SK-N-SH treated with all-trans-retinoic acid at 6 μM for 48 hours (cell line): ENCODE measurements around the gene GOLGA5.

Experiments used
- CREB5 ChIP-seq: fragments of 250-450 bp; sonication (Bioruptor Pico); IDR thresholded peaks from 2 replicates; pipeline ENCODE4 v1.5.1; 2020; ENCODE audit warnings: low read depth, mild to moderate bottlenecking, moderate library complexity
- ESRRG ChIP-seq: fragments of 250-450 bp; sonication (Bioruptor Pico); IDR thresholded peaks from 2 replicates; pipeline ENCODE4 v1.6.1; 2021; ENCODE audit warnings: mild to moderate bottlenecking
- POU6F1 ChIP-seq: fragments of 250-450 bp; sonication (Bioruptor Pico); IDR thresholded peaks from 2 replicates; pipeline ENCODE4 v1.8.0; 2021; ENCODE audit warnings: low read depth, mild to moderate bottlenecking, moderate library complexity, borderline replicate concordance
- PPARA ChIP-seq: fragments of 250-450 bp; sonication (Bioruptor Pico); IDR thresholded peaks from 2 replicates; pipeline ENCODE4 v1.5.0; 2020; ENCODE audit warnings: mild to moderate bottlenecking, borderline replicate concordance
- SNAI2 ChIP-seq: fragments of 250-450 bp; sonication (Bioruptor Pico); IDR thresholded peaks from 2 replicates; pipeline ENCODE4 v1.5.0; 2020; ENCODE audit warnings: mild to moderate bottlenecking, moderate library complexity
- ZFP3 ChIP-seq: fragments of 250-450 bp; sonication (Bioruptor Pico); IDR thresholded peaks from 2 replicates; pipeline ENCODE4 v1.5.0; 2020; ENCODE audit warnings: mild to moderate bottlenecking, moderate library complexity
- TF ChIP-seq, protein P1 (sequence below): fragments of 250-450 bp; sonication (Bioruptor Pico); IDR thresholded peaks from 2 replicates; pipeline ENCODE4 v1.8.0; 2020; ENCODE audit warnings: mild to moderate bottlenecking, moderate library complexity, borderline replicate concordance
- TF ChIP-seq, protein P2 (sequence below): fragments of 250-450 bp; sonication (Bioruptor Pico); IDR thresholded peaks from 2 replicates; pipeline ENCODE4 v1.5.1; 2021; ENCODE audit warnings: mild to moderate bottlenecking, moderate library complexity

DNA sequence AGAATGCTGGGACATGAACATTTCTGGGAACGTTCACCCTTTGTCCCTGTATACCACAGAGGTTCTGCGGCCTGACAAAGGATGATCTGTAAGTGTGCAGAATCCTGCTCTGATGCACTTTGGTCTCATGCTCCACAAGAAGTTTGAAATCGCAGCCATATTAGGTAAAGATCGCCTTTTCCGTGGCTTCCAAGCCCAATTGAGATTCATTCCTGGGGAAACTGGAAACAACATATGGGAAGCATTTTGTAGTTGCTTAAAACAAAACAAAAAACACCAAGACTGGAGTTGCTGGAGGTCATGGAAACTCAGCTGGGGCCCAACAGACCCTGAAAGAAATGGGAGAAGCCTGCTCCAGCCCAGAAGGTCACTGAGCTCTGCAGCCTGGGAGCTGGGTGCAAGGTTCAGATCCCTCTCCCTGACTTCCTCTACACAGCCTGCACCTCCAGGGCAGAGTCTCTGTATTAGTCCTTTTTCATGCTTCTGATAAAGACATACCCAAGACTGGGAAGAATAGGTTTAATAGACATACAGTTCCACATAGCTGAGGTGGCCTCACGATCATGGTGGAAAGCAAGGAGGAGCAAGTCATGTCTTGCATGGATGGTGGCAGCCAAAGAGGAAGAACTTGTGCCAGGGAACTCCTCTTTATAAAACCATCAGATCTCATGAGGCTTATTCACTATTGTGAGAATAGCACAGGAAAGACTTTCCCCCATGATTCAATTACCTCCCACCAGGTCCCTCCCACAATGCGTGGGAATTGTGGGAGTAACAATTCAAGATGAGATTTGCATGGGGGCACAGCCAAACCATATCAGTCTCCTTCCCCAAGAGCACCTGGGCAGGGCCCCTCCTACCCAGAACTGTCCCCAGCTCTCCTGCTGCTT lies 68.0 kb downstream of the GOLGA5 start:
- TF ChIP-seq ZFP3 (CRISPR knock-in tag) = no peak
- TF ChIP-seq ESRRG (CRISPR knock-in tag) = no peak
- TF ChIP-seq, protein P1, sequence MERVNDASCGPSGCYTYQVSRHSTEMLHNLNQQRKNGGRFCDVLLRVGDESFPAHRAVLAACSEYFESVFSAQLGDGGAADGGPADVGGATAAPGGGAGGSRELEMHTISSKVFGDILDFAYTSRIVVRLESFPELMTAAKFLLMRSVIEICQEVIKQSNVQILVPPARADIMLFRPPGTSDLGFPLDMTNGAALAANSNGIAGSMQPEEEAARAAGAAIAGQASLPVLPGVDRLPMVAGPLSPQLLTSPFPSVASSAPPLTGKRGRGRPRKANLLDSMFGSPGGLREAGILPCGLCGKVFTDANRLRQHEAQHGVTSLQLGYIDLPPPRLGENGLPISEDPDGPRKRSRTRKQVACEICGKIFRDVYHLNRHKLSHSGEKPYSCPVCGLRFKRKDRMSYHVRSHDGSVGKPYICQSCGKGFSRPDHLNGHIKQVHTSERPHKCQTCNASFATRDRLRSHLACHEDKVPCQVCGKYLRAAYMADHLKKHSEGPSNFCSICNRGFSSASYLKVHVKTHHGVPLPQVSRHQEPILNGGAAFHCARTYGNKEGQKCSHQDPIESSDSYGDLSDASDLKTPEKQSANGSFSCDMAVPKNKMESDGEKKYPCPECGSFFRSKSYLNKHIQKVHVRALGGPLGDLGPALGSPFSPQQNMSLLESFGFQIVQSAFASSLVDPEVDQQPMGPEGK = no peak
- TF ChIP-seq PPARA (CRISPR knock-in tag) = no peak
- no peak for TF ChIP-seq SNAI2 (CRISPR knock-in tag)
- no peak for TF ChIP-seq CREB5 (CRISPR knock-in tag)
- no peak for TF ChIP-seq POU6F1 (CRISPR knock-in tag)
- TF ChIP-seq, protein P2, sequence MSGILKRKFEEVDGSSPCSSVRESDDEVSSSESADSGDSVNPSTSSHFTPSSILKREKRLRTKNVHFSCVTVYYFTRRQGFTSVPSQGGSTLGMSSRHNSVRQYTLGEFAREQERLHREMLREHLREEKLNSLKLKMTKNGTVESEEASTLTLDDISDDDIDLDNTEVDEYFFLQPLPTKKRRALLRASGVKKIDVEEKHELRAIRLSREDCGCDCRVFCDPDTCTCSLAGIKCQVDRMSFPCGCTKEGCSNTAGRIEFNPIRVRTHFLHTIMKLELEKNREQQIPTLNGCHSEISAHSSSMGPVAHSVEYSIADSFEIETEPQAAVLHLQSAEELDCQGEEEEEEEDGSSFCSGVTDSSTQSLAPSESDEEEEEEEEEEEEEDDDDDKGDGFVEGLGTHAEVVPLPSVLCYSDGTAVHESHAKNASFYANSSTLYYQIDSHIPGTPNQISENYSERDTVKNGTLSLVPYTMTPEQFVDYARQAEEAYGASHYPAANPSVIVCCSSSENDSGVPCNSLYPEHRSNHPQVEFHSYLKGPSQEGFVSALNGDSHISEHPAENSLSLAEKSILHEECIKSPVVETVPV (CRISPR knock-in tag) = no peak
